Fibroblast of skin of scalp (primary cell): ENCODE measurements around the gene SLC45A1. TPM values are rescaled to one million over a fixed set of nuclear protein-coding genes. Genes with fewer than 3 reads are reported as not detected.
"Not testable (repeated sequence)": the region's sequence is repeated elsewhere in the genome, so short reads cannot be mapped to it uniquely, and the experiment has no call there.

ENCODE experiments used
- DNase-seq: peaks from one replicate; pipeline ENCODE4 v3.0.0-alpha.2; 2013
- polyA plus RNA-seq, 2 experiments: library from polyadenylated mRNA; unstranded; fragments of 120-200 nt; gene quantifications; one replicate each; pipeline ENCODE4 v1.2.1, GENCODE V29; 2013; ENCODE audit not compliant: insufficient read length in 2 of 2

Gene SLC45A1
- 2.0 TPM for polyA plus RNA-seq (2013, experiment 1 of 2; ENCODE audit: insufficient read length)
- 2.0 TPM for polyA plus RNA-seq (2013, experiment 2 of 2; ENCODE audit: insufficient read length)

GRCh38 chr1:8317647-8318381 is at the start of gene SLC45A1:
SLC45A1 (plus strand) TSS chr1:8318114; CDS start chr1:8324330, 6,216 bp downstream.
- peak; percentile 65 for DNase-seq

- no peak for DNase-seq
Measured at GRCh38 chr1:8273036-8273435, 44.9 kb upstream of the SLC45A1 start.

- no peak for DNase-seq
Measured at GRCh38 chr1:8274352-8274751, 43.6 kb upstream of the SLC45A1 start.

GRCh38 chr1:8276173-8276914 is 41.6 kb upstream of the SLC45A1 start:
- DNase-seq: no peak

- DNase-seq: no peak
Measured at GRCh38 chr1:8276932-8277331, 41.0 kb upstream of the SLC45A1 start.

- not testable (repeated sequence) for DNase-seq
Measured at GRCh38 chr1:8278677-8279076, 39.2 kb upstream of the SLC45A1 start.

- no peak for DNase-seq
Measured at GRCh38 chr1:8281843-8282509, 35.9 kb upstream of the SLC45A1 start.

- DNase-seq: no peak
Measured at GRCh38 chr1:8283058-8283884, 34.6 kb upstream of the SLC45A1 start.

- peak; percentile 55 for DNase-seq
Measured at GRCh38 chr1:8284127-8284526, 33.8 kb upstream of the SLC45A1 start.

- DNase-seq: no peak
Measured at GRCh38 chr1:8285103-8285502, 32.8 kb upstream of the SLC45A1 start.

GRCh38 chr1:8285965-8286364 is 31.9 kb upstream of the SLC45A1 start:
- no peak for DNase-seq

GRCh38 chr1:8293118-8293517 is 24.8 kb upstream of the SLC45A1 start:
- peak; percentile 58 for DNase-seq

- DNase-seq: no peak
Measured at GRCh38 chr1:8293641-8294169, 24.2 kb upstream of the SLC45A1 start.

- no peak for DNase-seq
Measured at GRCh38 chr1:8294170-8294697, 23.7 kb upstream of the SLC45A1 start.

- DNase-seq: no peak
Measured at GRCh38 chr1:8297245-8297644, 20.7 kb upstream of the SLC45A1 start.

- no peak for DNase-seq
Measured at GRCh38 chr1:8299963-8300362, 18.0 kb upstream of the SLC45A1 start.

GRCh38 chr1:8302081-8302956 is 15.6 kb upstream of the SLC45A1 start:
- DNase-seq: no peak

- DNase-seq: peak; percentile 68
Measured at GRCh38 chr1:8303141-8303540, 14.8 kb upstream of the SLC45A1 start.

- DNase-seq: no peak
Measured at GRCh38 chr1:8303876-8304275, 14.0 kb upstream of the SLC45A1 start.

- no peak for DNase-seq
Measured at GRCh38 chr1:8307628-8308027, 10.3 kb upstream of the SLC45A1 start.
